MM.1S (cell line): ENCODE measurements around the gene IRF2BPL.

ENCODE experiments used
- CTCF ChIP-seq: fragments of 300-600 bp; sonication (generic); IDR thresholded peaks from 2 replicates; pipeline ENCODE4 v1.5.1; 2016; ENCODE audit warnings: antibody characterized with exemption, low read length, mixed read lengths
- EZH2 ChIP-seq: fragments of 300-600 bp; sonication (generic); optimal IDR thresholded peaks from 2 replicates; pipeline ENCODE3; 2017; ENCODE audit warnings: low read depth, mild to moderate bottlenecking, antibody characterized with exemption, low read length, mixed read lengths
- EZH2phosphoT487 ChIP-seq: fragments of 300-600 bp; sonication (generic); IDR thresholded peaks from 2 replicates; pipeline ENCODE4 v1.6.1; 2018; ENCODE audit warnings: antibody characterized with exemption, low read length

GRCh38 chr14:77032491-77032843, 4.0 kb upstream of the IRF2BPL start:
- TF ChIP-seq EZH2phosphoT487 (no peak), CTCF (no peak), EZH2 (no peak)
